Ishikawa (cell line): ENCODE measurements around the gene FGF14.

Source experiments
- EP300 ChIP-seq: IDR thresholded peaks from 2 replicates; pipeline ENCODE4 v1.6.1; 2012; ENCODE audit warnings: borderline replicate concordance
- MAX ChIP-seq: IDR thresholded peaks from 2 replicates; pipeline ENCODE4 v1.6.1; 2012
- REST ChIP-seq: IDR thresholded peaks from 2 replicates; pipeline ENCODE4 v1.6.1; 2012; ENCODE audit warnings: low read depth, mild to moderate bottlenecking
- TAF1 ChIP-seq: IDR thresholded peaks from 2 replicates; pipeline ENCODE4 v1.6.1; 2012; ENCODE audit warnings: low read depth, mild to moderate bottlenecking
- TCF12 ChIP-seq: IDR thresholded peaks from 2 replicates; pipeline ENCODE4 v1.6.1; 2012; ENCODE audit warnings: low read depth

- TF ChIP-seq EP300: no peak
- no peak for TF ChIP-seq MAX
- TF ChIP-seq TAF1: no peak
- no peak for TF ChIP-seq REST
- no peak for TF ChIP-seq TCF12
These were observed 311.3 kb downstream of the FGF14 start for GRCh38 chr13:102090532-102090931.
